GM12878 (cell line): ENCODE measurements around the gene MMP15.

ENCODE experiments used
- CBX5 ChIP-seq: sonication (generic); IDR thresholded peaks from 2 replicates; pipeline ENCODE4 v1.6.1; 2016; ENCODE audit warnings: low read depth, moderate library complexity, mild to moderate bottlenecking, inconsistent platforms
- FOXM1 ChIP-seq: IDR thresholded peaks from 2 replicates; pipeline ENCODE4 v1.6.1; 2012; ENCODE audit warnings: low read depth, mild to moderate bottlenecking, inconsistent platforms, low read length, moderate library complexity
- PKNOX1 ChIP-seq: fragments of 450-650 bp; IDR thresholded peaks from 2 replicates; pipeline ENCODE4 v1.6.1; 2016; ENCODE audit warnings: mild to moderate bottlenecking
- RCOR1 ChIP-seq: conservative IDR thresholded peaks from 2 replicates; pipeline ENCODE4 v1.6.1; 2012; ENCODE audit warnings: low read depth, low read length, improper control_type of control experiment
- TAF1 ChIP-seq: IDR thresholded peaks from 2 replicates; pipeline ENCODE4 v1.6.1; 2011; ENCODE audit warnings: mild to moderate bottlenecking, low read depth, low read length, borderline replicate concordance

GRCh38 chr16:58035356-58036170 lies 10.0 kb downstream of the MMP15 start:
- no peak for TF ChIP-seq RCOR1
- TF ChIP-seq TAF1 = no peak
- TF ChIP-seq PKNOX1 = no peak
- no peak for TF ChIP-seq CBX5
- TF ChIP-seq FOXM1 = no peak
